Colon (tissue), 2 donors: ENCODE results near the gene PDCD10.

Experiments
- FAIRE-seq: peaks from 2 replicates; lab custom pipeline; 2012; peaks lifted over from hg19 to GRCh38; lab: Jason Lieb, UNC
- donor health status: control.
- donor health status: control.

Gene PDCD10

DNA sequence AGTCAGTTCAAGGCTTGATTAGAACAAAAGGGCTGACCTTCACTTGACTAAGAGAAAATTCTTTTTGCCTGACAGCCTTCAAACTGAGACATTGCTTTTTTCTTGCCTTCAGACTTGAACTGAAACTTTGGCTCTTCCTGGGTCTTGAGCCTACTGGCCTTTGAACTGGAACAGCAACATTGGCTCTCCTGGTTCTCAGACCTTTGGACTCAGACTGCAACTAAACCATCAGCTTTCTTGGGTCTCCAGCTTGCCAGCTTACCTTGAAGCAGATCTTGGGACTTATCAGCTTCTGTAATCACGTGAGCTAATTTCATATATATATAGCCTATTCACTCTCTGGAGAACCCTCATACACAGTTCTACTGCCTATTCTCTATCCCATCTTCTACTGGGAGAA lies 61.5 kb downstream of the PDCD10 start:
- FAIRE-seq = no peak

DNA sequence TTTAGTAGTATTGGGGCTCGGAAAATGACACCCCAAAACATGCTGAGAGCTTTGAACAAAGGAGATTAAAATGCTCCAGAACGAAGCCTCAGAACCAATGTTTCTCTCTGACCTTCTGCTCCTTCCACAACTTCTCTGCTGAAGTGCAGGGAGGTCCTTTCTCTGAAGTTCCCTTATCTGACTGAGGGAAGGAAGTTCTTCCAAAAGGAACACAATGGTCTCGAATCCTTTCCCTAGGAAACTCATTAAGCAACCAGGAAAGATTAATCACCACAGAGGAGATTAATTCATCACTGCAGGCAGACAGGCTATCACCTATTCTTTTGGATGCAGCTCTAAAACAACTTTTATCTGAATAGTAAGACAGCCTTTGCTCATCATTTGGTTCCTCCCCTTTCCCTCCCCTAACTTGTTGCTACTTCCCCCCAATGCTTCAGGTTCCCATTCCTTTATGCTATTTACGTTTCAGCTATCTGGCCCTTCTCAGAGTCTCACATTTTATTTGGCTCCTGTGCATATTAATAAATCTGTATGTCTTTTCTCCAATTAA lies 62.7 kb downstream of the PDCD10 start:
- FAIRE-seq = no peak

DNA sequence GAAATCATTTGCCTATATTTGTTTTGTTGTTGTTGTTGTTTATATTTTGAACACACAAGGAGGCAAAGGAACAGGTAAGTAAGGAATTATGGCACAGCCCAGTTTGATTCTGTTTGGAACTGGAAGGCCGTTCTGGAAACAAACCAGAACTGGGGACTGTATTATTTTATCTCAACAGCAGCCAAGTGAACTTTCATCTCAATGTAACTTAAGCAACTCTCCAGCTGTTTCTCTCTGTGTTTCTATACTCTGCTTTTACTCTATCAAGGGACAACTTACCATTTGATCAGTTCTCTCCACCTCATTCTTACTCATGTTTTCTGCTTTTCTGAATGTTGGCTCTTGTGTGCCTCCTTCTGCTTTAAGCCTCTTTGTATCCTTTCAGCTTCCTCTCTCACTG lies 65.0 kb downstream of the PDCD10 start:
- no peak for FAIRE-seq

DNA sequence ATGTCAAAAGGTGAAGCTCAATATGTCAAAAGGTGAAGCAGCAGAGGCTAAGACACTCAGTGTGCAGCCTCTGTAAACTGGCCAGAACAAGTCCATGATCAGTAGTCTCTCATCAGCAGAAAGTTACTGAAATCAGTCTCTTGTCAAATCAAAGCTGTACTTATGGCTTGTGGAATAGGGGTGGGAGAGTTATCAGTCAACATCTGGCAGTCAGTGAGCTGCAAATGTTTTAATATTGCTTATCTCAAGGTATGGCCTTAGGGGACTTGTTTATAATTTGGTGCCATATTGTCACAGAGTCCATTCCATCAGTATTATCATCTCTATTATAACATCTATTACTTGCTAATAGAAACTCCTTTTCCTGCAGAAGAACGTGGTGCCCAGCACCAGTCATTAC lies 66.0 kb downstream of the PDCD10 start:
- FAIRE-seq = no peak

DNA sequence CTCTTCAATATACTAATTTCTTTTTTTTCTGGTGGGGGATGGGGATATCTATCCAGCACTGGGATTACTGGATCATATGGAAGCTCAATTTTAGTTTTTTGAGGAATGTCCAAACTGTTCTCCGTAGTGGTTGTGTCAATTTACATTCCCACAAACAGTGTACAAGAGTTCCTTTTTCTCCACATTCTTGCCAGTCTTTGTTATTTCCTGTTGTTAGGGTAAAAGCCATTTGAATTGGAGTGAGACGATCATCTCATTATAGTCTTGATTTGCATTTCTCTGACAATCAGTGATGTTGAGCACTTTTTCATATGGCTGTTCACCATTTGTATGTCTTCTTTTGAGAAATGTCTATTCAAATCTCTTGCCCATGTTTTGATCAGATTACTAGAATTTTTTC lies 68.1 kb downstream of the PDCD10 start:
- no peak for FAIRE-seq

DNA sequence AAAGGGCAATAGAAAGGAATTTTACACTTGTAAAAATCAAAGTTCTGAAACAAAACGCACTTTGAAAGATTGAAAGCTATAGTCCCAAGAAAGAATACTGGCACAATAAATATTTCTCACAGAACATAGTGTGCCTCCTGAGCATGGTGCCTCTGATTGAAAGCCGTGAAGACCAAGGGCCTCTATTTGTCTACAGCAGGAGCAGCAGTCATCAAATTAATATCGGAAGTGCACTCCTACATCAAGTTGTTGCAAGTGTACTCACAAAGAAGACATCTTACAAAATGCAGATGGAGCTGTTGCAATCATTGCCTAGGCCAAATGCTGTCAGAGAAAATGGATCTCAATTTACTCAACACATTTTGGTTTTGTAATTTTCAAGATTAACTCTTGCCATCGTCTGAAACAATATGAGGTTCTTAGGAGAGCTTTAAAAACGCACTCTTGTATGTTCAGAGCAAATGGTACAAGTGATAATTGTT lies 71.7 kb downstream of the PDCD10 start:
- no peak for FAIRE-seq

DNA sequence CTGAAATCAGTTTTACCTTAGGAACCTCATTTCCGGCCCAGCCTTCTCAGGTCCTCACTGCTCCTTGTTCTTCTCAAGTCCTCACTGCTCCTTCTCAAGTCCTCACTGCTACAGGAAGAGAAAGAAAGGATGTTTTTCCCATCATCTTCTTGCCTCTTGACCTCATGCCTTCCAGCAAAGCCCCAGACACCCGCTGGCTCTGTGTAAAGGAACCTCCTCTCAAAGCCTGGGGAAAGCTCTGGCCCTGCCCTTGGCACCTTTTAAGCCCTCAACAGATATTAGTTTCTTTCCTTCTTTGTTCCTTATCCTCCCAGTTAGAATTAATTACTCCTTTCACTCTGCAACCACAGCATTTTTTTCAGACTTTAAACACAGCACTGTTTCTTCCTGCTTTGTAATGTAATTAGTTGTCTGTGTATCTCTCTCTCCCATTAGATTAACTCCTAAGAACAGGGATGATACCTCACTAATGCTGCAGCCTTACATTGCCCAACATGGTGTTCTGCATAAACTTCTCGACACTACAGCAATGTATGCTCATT lies 76.9 kb downstream of the PDCD10 start:
- no peak for FAIRE-seq

DNA sequence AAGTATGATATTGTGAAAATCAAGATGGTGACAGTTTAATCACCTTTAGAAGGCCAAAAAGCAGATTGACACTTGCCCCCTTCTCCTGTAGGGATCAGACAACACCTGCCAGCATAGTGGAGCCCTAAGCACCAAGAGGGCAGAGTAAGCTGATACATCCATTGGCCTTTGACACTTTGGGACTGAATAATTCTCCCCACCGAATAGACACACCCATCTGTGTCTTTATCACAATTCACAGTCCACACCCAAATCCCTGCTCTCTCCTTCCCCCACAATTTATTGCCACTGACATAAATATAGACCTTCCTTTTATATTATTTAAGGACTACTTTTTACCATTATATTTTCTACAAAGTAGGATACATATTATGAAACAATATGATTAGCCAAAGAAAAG lies 77.9 kb downstream of the PDCD10 start:
- no peak for FAIRE-seq

DNA sequence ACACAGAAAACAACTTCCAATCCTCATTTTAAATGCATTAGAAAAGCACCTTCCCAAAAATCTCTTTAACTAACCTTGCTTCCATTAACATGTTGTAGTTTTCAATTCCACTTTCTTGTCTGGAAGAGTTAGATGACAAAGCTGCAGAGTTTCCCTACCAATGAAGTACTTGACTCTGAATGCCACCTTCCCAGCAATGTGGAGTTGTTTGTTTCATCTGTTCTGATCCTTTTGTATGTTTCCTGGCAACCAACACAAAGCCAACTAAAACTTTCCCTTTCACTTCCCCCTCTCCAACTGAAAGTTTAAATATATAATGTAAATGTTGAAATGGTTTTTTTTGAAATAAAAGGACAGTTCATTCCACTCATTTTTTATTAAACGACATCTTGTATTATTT lies 80.9 kb downstream of the PDCD10 start, which contains the start of gene WDR49:
WDR49 (minus strand) TSS at position 183 of the 400 bp plus-strand sequence. CDS start 517 bp downstream, outside the sequence.
- no peak for FAIRE-seq

DNA sequence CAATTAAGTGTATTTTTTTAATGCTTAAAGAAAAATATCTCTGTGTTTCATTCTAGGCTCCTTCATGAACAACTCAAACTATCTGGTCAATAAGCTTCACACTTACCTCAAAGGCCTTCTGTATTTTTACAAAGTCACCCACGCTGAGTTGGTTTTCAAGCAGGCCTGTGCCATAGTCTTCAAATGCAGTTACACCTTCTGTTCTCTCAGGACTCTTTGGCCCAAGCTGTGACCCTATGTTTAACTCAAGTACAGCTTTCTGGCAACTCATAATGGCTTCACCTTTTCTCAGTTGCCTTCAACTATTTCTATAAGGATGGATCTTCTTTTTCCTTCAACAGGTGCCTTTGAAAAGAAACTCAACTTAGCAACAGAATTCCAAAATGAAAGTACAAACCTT lies 81.5 kb downstream of the PDCD10 start:
- no peak for FAIRE-seq

DNA sequence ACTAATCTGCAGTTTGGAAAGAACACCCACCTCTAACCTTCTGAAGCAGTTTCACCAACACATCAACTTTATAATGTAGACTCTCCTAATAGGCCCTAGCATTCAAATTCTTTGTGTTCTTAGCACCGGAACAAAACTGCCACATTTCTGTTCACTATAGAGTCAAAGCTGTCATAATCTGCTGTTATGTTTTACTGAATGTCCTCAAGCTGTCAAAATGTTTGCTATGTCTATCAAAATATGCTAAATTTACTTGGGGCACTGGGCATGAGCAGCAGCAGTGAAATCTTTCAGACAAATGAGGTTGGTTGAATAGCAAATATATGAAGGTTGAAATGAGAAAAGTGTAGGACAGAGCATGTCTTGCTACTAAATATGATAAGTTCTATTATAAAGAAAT lies 82.9 kb downstream of the PDCD10 start:
- FAIRE-seq = no peak

DNA sequence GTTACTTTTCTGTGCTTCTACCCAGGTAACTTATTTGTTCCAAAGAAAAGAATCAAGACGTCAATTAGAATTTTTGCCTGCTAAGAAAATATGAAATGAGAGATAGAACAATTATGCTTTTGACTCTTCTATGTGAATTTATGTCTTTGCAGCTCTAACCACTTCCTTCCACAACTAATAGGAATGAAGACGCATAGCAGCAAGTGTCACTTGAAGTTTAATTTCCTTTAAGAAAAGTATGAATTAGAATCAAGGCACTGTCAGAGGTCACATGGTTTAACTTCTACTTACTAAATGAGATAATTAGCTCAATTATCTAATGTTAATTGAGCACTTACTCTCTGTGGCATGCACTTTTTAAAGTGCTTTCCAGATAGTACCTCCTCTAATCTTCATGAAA lies 84.2 kb downstream of the PDCD10 start:
- FAIRE-seq = no peak

DNA sequence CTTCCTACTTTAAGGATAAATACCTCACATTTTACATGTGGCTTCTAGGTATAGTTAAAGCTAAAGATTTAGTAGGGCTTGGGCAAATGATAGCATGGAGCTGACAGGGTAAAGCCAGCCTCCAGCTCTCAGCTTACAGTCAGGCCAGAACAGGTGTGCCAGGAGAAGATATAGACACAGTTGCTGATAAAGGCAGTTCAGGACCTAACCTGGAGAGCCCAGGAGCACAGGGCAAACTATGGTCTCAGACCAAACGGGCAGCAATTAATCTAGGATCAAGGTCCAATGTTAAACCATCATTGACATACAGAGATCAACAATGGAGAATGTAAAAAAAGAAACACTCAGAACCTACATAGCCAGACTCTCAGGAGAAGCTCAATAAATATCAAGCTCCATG lies 84.9 kb downstream of the PDCD10 start:
- no peak for FAIRE-seq

DNA sequence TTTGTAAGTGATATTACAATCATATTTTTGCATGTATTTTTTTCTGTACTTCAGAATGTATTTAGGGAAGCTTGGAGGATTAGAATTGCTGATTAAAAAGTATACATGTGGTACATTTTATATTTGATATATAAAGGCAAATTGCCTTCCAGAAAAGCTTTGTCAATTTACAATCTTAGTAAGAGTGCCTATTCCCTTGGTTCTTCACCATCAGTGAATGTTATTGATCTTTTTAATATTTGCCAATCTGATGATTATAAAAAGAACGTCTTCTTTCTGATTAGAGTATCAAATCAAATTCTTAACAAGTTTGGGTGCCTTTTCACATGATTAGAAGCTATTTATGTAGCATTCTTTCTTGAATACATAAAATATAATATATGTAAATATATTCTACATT lies 90.1 kb downstream of the PDCD10 start:
- FAIRE-seq = no peak
